Stimulated activated CD8-positive, alpha-beta memory T cell treated with anti-CD3 and anti-CD28 coated beads, Interleukin-4, amount 100 ng/mL, for 48 hours (primary cell): Measurements from ENCODE around the gene DNAJA3.
A peak's percentile ranks its signal among the peaks of the same experiment; 100 is the strongest.
"Not testable (repeated sequence)": the region's sequence is repeated elsewhere in the genome, so short reads cannot be mapped to it uniquely, and the experiment has no call there.

ENCODE experiments used
- DNase-seq: peaks from one replicate; pipeline ENCODE4 v3.0.0-alpha.2; 2020

DNAJA3 gene

GRCh38 chr16:4388271-4389021 is 37.2 kb upstream of the DNAJA3 start:
- no peak for DNase-seq

- no peak for DNase-seq
Observed at GRCh38 chr16:4389051-4389955, 36.4 kb upstream of the DNAJA3 start.

DNA sequence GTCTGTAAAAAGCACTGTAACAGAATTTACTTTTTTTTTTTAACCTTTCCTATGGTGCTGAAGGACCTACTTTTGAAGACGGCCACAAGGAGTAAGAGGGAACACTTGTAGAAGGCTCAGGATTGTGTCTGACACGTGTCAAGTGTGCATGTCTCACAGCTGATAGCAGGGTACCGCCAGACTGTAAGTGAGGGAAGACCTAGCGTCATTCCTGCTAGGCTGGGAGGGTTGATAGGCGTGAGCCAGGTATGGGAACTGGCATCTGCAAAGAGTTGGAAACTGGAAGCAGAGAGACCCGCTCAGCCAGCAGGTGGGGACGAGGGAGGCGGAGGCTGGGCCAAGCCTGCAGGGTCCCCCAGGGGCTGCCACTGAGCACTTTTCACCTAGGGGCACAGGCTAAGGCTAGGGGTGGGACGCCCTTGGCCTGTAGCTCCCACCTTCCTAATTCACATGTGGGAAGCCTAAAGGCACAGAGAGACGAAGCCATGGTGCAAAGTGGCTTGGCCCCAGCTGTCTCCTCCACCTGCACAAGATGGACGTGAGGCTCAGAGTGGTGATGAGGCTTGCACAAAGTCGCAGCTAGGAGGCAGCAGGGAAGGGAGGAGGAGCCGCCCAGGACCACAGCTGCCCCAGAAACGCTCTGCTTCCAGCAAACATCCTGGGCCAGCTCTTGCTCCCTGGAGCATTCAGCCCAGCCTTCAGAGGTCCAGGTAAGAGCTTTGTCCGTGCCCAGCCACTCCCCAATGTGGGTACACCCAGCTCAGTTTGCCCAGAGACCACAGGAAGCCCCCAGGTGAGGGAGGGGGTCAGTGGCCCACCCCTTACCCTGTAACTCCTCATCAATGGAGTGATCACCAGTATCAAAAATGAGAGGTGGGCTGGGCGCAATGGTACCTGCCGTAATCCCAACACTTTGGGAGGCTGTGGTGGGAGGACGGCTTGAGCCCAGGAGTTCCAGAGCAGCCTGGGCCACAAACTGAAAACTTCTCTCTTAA is 35.1 kb upstream of the DNAJA3 start:
- DNase-seq, result no peak

- no peak for DNase-seq
Observed at GRCh38 chr16:4391631-4392381, 33.9 kb upstream of the DNAJA3 start.

DNA sequence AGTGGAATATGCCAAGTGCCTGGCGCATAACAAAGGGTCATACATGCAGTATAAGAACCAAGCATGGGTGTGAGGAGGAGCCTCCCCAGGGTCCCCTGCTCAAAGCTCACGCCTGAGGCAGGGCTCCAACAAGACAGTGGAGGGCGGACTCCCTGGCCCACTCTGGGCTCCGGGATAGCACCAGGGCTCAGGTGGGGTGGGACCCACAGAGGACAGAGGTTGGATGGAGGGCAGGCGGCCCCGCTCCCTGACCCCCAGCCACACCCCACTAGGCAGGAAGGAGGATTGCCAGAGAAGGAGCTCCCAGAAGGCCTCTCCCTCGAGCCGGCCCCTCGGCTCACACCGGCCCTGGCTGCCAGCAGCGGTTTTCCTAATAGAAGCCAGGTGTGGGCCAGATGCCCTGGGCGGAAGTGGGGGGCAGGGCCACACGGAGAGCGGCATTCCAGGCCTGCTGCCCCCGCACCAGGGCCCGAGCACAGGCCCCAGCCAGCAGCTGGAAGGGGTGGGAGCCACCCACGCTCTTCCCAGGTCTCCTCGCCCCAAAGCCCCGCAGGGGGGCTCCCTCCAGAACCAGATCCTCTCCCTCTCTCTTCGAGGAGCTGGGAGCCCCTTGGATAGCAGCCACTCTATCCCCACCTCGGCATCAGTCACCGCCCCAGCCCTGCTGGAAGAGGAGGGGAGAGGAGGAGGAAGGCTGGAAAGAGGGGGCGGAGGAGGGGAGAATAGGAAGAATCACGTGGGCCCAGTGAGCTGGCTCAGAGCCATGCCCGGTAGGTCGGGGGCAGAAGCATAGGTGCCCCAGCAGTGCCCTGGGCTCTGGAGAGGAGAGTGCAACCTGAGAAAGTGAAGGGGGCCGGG is 33.1 kb upstream of the DNAJA3 start:
- no peak for DNase-seq

- DNase-seq, result no peak
Observed at GRCh38 chr16:4393240-4393600, 32.4 kb upstream of the DNAJA3 start.

DNA sequence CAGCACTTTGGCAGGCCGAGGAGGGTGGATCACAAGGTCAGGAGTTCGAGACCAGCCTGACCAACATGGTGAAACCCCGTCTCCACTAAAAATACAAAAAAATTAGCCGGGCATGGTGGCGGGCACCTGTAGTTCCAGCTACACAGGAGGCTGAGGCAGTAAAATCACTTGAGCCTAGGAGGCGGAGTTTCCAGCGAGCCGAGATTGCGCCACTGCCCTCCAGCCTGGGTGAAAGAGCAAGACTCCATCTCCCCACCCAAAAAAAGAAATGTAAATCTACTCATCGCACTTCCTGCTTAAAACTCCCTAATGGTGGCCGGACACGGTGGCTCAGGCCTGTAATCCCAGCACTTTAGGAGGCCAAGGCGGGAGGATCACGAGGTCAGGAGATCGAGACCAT is 31.8 kb upstream of the DNAJA3 start:
- DNase-seq, result not testable (repeated sequence)

- DNase-seq, result no peak
Observed at GRCh38 chr16:4395055-4395726, 30.5 kb upstream of the DNAJA3 start.

- DNase-seq, result no peak
Observed at GRCh38 chr16:4399001-4399730, 26.5 kb upstream of the DNAJA3 start.

DNA sequence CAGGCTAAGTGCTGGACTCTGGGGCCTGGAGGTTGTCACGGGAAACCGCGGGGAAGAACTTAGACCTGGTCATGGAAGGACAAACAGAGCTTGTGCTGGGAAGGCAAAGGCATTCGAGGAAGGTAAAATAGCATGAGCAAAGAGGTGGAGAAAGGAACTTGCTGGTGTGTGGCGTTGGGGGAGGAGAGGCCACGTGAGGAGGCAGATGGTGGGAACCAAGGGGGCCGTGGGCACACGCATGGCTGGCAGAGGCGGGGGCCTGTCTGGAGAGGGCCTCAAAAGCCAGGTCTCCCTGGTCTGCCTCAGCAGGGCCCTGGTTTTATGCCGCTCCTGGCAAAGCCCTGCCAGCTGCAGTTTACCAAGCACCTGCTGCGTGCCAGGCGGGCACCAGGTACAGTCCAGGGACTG is 24.6 kb upstream of the DNAJA3 start:
- no peak for DNase-seq

DNA sequence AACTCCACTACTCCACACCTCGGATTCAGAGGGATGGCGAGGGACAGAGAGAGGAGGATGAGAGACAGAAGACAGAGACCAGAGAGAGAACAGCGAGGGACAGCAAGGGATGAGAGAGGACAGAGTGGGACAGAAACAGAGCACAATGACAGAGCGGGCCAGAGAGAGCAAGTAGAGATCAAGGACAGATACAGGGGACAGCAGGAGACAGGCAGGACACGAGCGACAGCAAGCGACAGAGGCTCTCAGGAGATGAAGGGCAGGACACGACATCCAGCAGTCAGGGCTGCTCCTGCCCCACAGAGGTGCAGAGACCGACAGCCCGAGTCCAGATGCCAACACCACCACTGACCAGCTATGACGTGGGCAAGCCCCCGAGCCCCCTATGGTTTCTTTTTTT is 24.2 kb upstream of the DNAJA3 start:
- DNase-seq, result no peak

- peak; percentile 85 for DNase-seq
Observed at GRCh38 chr16:4402439-4403132, 23.1 kb upstream of the DNAJA3 start.

DNA sequence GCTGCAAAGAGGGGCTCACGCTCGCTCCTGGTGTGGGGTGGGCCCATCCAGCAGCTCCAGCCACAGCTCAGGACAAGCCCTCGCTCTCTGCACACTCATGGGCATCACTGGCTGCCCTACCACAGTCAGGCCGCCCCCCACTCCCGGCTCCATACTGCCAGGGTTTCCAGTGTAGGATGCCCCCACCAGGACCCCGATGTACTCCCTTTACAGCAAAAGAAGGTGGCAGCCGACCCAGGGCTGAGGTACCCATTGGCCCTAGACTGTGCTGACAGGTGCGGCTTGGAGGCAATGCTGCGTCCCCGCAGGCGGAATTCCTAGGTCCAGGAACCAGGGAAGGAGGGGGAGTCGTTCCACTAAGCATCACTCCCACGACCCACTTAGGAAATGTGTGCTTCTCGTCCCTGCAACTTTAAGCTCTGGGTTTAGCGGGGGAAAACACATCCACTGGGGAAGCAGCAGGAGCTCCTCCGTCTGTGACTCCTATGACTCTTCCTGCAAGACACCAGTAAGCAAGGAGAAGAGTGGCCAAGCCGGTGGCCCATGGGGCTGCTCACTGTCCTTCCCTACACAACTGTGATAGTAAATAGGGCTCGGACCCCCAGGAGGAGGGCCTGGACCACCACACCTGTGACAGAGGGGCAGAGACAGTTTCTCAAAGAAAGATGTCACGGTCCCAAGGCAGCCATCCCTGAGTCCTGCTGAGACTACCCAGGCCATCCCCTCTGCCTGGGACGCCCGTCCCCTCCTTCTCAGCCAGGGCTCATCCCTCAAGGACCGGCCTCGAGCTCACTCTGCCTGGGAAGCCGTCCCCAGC is 22.3 kb upstream of the DNAJA3 start:
- DNase-seq, result no peak

- peak; percentile 63 for DNase-seq
Observed at GRCh38 chr16:4404247-4404966, 21.3 kb upstream of the DNAJA3 start.

GRCh38 chr16:4404967-4405696 is 20.5 kb upstream of the DNAJA3 start:
- no peak for DNase-seq

DNA sequence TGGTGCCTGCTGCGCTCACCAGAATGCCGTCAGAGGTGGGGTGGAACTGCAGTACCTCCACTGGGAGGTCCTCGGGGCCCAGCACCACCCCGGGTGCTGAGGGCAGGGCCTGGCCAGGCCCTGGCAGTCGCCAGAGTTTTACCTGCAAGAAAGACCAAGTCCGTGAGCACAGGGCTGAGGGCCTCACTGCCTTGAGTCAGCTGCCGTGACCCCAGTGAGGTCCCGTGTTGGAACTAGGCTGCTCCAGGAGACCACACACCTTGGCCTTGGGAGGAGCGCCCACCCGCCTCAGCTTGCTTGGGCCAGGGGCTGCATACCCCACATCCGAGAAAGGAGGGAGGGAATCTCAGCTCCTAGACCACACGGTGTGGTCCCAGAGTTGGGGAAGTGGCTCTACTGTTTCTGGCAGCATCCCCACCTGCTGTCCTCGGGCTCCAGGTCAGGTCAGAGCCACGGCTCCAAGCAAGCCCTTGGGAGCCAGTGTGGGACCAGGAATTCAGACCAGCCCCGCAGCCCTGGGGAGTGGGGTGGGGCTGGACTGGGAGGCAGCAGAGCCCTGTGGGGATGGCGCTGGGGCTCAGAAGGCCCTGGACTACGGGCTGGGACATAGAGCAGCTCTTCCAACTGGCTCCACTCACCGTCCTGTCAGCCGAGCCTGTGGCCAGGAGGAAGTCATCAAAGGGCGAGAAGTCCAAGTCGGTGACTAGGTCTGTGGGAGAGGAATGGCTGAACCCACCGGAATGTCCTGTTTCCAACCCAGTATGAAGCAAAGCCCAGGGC is 17.9 kb upstream of the DNAJA3 start:
- no peak for DNase-seq
